ENCODE results near the gene CEP76. TPM values are rescaled to one million over a fixed set of nuclear protein-coding genes. Genes with fewer than 3 reads are reported as not detected.
"Not testable (repeated sequence)": the region's sequence is repeated elsewhere in the genome, so short reads cannot be mapped to it uniquely, and the experiment has no call there.

The CEP76 gene
- total RNA-seq, 1 donor from 2014 or later: 5.8 TPM

DNA sequence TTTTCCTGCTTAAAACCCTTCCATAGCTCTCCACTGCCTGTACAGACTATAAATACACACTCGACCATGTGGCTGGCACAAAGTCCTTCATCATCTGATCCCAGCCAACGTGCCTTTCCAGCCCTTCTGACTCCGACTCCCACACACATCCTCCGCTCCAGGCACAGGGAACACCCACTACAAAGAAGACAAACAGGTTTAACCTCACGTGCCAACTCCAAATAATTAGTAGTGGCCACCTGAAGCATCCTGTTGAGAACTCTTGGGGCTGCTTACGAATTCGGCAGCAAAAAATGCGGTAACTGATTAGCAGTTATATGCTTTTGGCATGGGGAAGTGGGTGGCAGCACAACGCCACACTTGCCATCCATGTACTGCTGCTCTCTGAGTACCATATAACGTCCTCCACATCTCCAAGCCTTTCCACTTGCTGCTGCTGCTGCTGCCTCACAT, 56.7 kb downstream of the CEP76 start:
- peak; percentile 73 for DNase-seq (ENCODE audit: low read depth)

DNA sequence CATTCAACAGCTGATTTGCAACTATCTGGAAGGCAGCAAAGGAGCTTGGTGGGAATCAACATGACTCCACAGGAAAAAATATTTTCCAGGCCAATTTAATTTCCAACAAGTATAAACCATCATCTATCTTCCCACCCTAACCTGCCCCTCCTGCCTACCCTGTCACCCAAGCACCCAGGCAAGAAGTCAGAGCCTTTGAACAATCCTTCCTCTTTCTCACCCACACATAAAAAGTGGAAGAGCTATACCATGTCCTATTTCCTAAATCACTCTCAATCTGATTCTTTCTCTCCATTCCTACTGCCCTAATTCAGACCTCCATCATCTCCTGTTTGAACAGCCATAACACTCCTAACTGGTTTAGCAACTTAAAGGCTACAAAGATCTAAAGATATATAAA, 57.3 kb downstream of the CEP76 start:
- DNase-seq (ENCODE audit: low read depth): no peak

DNA sequence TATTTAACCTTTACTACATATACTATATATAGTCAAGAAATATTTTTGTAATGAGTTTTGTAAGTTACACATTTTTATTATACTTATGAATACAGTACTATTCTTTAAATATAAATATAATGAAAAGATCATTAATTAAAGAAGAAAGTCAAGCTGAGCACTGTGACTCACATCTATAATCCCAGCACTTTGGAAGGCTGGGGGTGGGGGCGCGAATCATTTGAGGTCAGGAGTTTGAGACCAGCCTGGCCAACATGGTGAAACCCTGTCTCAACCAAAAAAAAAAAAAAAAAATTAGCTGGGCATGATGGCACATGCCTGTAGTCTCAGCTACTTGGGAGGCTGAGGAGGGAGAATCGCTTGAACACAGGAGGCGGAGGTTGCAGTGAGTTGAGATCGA, 58.8 kb downstream of the CEP76 start:
- not testable (repeated sequence) for DNase-seq (ENCODE audit: low read depth)

DNA sequence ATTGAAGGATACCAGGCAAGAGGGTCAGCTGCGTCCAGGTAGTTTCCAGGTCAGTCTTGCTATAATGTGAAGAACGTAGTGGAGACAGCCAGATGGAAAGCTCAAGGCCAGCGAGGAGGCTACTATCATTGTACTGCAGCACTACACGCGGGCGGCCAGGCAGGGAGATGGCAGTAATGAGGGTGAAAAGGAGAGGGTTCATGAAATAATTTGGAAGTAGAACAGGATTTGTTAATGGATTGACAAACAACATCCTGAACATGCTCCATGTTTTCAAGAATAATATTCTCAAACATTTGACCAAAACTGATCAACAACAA, 61.7 kb downstream of the CEP76 start:
- no peak for DNase-seq (ENCODE audit: low read depth)

DNA sequence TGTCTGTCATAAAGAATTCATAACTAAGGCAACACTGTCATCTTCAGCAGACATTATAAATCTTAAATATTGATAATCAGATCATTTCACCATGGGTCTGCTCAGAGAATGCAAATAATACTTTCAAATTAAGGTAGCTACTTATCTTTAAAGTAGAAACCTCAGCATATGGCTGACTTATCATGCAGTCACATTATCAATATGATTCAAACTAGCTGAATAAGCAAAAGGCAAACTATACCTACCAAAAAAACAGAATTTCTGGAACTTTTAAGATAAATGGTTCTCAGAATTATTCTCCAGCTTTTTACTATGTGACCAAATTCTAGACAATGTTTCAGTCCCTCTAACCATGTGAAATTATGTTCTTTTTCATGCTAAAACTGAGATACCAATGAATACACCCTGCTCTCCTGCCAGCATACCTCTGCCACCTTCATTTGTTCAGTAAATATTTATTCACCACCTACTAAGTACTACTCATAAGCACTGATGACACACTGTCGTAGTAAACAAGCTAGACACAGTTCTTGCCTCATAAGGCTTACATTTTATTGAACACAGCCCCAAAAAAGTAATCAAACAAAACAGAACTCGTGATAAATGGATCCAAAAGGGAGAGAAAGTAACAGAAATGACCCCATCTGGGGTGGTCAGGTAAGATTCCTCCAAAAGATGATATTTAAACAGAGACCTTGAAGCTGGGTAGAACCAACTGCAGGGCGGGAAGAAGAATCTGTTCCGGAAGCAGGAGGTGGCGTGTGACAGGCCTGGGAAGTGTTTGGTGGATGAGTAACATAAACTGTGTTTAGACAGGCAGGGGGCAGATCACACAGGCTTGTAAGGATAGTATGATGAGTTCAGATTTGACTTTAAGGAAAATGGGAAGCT, 62.3 kb downstream of the CEP76 start:
- peak; percentile 77 for DNase-seq (ENCODE audit: low read depth)

DNA sequence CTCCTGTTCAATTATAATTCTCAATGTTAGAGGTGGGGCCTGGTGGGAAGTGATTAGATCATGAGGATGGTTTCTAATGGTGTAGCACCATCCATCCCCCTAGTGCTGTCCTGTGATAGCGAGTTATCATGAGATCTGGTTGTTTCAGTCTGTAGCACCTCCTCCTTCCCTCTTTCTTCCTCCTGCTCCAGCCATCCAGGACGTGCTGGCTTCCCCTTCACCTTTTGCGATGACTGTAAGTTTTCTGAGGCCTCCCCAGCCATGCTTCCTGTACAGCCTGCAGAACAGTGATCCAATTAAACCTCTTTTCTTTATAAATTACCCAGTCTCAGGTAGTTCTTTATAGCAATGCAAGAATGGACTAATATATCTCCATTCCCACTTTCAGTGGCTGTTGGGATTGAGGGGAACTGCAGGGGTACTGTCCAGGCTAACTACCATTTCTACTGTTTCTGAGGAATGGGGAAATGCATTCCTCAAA, 63.8 kb downstream of the CEP76 start:
- no peak for DNase-seq (ENCODE audit: low read depth)

DNA sequence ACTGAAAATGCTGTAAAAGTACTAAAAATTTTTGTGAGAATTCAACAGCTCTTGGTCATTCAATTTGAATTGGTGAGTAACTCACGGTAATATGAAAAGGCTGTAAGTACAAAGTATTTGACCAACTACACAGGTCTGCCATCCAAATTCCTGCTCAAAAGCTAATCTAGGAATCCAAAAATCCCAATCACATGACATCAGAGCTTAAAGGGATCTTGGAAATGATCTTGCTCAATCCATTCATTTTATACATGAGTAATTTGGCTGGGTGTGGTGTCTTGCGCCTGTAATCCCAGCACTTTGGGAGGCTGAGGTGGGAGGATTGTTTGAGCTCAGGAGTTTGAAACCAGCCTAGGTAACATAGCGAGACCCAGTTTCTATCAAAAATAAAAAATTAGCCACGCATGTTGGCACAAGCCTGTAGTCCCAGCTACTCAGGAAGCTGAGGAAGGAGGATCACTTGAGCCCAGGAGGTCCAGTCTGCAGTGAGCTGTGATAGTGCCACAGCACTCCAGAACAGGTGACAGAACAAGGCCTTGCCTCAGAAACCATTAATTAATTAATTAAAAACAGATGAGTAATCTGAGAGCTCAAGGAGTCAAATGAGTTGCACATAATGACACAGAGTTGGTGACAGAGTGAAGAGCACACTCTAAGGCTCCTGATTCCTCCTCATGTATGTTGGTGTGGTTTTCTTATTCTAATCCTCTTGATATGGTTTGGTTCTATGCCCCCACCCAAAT, 64.5 kb downstream of the CEP76 start:
- DNase-seq (ENCODE audit: low read depth): peak; percentile 69

DNA sequence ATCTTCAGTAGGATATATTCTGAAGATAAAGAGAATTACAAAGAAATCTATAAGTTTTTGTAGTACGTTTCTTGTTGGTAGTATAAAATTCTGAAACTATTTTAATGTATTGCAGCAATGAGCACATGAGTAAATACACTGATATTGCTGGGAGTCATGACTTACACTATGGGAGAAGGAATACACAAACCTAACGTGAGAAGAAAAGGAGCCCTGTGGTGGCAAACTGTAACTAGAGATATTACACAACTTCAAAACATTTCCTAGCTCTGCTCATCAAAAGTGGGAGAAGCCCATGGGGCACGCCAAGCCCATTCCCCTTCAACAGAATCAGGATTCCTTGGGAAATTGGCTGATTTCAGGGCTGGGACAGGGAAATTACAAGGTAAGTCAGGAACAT, 65.1 kb downstream of the CEP76 start:
- DNase-seq (ENCODE audit: low read depth): no peak

DNA sequence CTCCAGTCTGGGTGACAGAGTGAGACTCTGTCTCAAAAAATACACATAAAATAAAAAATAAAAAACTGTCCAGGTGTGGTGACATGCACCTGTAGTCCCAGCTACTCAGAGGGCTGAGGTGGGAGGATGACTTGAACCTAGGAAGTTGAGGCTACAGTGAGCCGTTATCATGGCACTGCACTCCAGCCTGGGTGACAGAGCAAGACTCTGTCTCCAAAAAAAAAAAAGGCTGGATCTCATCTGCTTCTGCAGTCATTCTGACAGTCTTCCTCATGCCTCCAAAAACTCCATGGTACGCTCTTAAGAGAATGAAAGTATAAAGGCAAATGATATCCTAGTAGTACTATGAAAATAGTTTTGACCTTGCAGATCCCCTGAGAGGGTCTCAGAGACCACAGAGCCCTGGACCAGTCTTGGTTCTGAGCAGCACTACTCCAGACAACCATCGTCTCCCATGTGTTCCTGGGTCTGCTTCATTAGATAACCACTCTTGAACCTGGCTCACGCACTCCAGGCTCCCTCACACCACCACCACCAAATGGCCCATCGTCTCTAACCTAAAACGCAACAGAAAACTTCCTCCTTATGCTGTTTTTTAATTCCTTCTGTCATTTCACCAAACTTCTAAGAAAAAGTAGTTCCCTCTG, 70.6 kb downstream of the CEP76 start:
- DNase-seq (ENCODE audit: low read depth): no peak

DNA sequence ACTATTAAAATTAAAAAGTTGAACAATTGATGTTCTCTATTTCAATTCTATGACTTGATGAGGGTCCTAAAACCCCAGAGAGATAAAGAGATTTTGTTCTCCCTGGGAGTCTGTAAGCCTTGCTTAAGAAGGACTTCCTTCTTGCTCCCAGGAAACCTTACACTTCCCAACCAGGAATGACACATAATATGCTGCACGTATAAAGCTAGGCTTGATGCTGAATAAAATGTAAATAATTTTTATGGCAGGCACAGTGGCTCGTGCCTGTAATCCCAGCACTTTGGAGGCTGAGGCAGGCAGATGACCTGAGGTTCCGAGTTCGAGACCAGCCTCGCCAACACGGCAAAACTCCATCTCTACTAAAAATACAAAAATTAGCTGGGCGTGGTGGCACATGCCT, 72.4 kb downstream of the CEP76 start:
- no peak for DNase-seq (ENCODE audit: low read depth)

DNA sequence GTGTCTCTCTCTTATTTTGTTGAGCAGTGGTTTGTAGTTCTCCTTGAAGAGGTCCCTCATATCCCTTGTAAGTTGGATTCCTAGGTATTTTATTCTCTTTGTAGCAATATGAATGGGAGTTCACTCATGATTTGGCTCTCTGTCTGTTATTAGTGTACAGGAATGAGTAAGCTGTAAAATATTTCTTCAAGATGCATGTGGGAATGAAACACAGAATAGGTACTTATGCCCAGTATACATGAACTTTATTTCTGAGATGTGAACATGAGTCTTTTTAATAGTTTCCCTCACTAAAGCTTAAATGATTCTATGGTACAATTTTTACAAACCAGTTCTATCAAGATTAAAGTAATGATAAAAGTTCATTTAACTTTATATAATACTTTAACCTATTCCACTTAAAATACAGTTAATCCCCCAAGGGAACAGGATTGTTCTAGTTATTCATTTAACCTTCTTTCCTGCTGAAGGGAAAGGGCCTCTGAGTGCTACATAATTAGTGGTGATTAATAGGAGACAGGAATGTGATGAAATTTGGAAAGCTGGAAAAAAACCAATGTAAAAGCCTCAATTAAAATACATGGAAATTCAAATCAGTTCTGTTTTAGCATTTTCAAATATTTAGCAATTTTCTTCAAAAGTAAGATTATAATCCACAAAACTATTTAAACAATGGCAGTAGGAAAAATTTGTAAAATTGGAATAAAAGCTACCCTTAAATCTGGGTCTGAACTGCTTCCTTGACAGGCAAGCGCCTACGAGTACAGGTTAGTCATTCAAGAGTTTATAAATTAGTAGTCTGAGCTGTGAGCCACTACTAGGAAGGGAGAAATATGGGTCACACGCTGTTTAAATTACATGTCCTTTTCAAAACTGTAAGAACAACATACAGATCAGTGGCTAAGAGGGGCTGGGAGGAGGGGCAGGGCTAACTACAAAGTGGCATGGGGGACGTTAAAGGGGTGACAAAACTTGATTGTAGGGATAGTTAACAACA, 73.5 kb downstream of the CEP76 start:
- DNase-seq (ENCODE audit: low read depth): no peak

DNA sequence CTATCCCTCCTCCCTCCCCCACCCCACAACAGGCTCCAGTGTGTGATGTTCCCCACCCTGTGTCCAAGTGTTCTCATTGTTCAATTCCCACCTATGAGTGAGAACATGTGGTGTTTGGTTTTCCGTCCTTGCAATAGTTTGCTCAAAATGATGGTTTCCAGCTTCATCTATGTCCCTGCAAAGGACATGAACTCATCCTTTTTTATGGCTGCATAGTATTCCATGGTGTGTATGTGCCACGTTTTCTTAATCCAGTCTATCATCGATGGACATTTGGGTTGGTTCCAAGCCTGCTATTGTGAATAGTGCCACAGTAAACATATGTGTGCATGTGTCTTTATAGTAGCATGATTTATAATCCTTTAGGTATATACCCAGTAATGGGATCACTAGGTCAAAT, 75.3 kb downstream of the CEP76 start:
- not testable (repeated sequence) for DNase-seq (ENCODE audit: low read depth)

DNA sequence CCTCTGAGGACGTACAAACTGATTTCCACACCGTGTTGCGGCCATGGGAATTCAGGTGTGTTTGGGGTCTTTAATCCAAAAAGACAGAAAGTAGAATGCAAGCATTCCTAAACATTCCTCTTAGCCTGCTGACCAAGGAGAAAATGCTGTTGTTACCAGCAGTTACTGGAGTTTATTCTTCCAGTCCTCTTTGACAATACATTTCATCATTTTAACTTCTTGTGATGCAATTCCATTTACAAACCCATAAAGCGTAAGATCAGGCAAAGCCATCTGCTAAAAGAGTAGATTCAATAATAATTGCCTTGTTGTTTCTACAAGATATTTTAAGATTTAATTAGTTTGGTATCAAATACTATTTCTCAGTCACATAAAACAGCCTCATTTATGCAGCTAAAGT, 77.3 kb downstream of the CEP76 start:
- DNase-seq (ENCODE audit: low read depth): no peak

Other genes starting within 250 kb of the CEP76 start
- gene SPIRE1, start 44.6 kb downstream of the CEP76 start, total RNA-seq: 43.1 and 53.9 TPM in 2 replicates
- 50.1 and 54.1 TPM in 2 replicates for gene PSMG2, start 319 bp upstream of the CEP76 start, total RNA-seq
- 38.5 and 46.6 TPM in 2 replicates for gene PTPN2, start 181.5 kb upstream of the CEP76 start, total RNA-seq
- gene SEH1L, start 245.3 kb upstream of the CEP76 start, total RNA-seq: 17.8 and 27.0 TPM in 2 replicates